DOHH2 (cell line): Measurements from ENCODE around the gene CACNA1D.

Source experiments
- H3F3A ChIP-seq: fragments of 200-600 bp; sonication (generic), shearing (Covaris generic); 2 replicates; pipeline ENCODE4 v1.6.0; 2016; ENCODE audit warnings: antibody characterized with exemption, mild to moderate bottlenecking; ENCODE audit not compliant: control insufficient read depth, insufficient read depth
- H3K27ac ChIP-seq: fragments of 200-600 bp; sonication (generic); 2 replicates; pipeline ENCODE4 v1.5.1; 2014; ENCODE audit warnings: low read depth, mild to moderate bottlenecking, low read length, moderate library complexity
- H3K27me3 ChIP-seq: fragments of 200-600 bp; sonication (generic); 2 replicates; pipeline ENCODE4 v1.6.1; 2014; ENCODE audit warnings: mild to moderate bottlenecking, low read length, mixed read lengths; ENCODE audit not compliant: control insufficient read depth
- H3K36me3 ChIP-seq: fragments of 200-600 bp; sonication (generic); 2 replicates; pipeline ENCODE4 v1.6.1; 2014; ENCODE audit warnings: mild to moderate bottlenecking, low read length, moderate library complexity, mixed read lengths; ENCODE audit not compliant: control insufficient read depth
- H3K4me1 ChIP-seq: fragments of 200-600 bp; sonication (generic); 2 replicates; pipeline ENCODE4 v1.6.1; 2014; ENCODE audit warnings: mild to moderate bottlenecking, low read length, mixed read lengths; ENCODE audit not compliant: control insufficient read depth
- H3K4me2 ChIP-seq: fragments of 200-600 bp; sonication (generic); 2 replicates; pipeline ENCODE4 v1.6.0; 2014; ENCODE audit warnings: mild to moderate bottlenecking, low read length, moderate library complexity
- H3K4me3 ChIP-seq: fragments of 200-600 bp; sonication (generic); 2 replicates; pipeline ENCODE4 v1.5.1; 2014; ENCODE audit warnings: mild to moderate bottlenecking, low read length, mixed read lengths
- H3K79me2 ChIP-seq: fragments of 200-600 bp; sonication (generic); 2 replicates; pipeline ENCODE4 v1.6.1; 2014; ENCODE audit warnings: mild to moderate bottlenecking, low read length, mixed read lengths; ENCODE audit not compliant: control insufficient read depth
- H3K9me2 ChIP-seq: fragments of 200-600 bp; sonication (generic); replicated peaks from 2 replicates; pipeline ENCODE4 v1.6.1; 2014; ENCODE audit warnings: mild to moderate bottlenecking, low read length, mixed read lengths; ENCODE audit not compliant: control insufficient read depth
- H3K9me3 ChIP-seq: fragments of 200-600 bp; sonication (generic); 2 replicates; pipeline ENCODE4 v1.6.1; 2014; ENCODE audit warnings: antibody characterized with exemption, low read length, mixed read lengths; ENCODE audit not compliant: control insufficient read depth, insufficient read depth
- H4K20me1 ChIP-seq: fragments of 200-600 bp; sonication (generic); 2 replicates; pipeline ENCODE4 v1.6.0; 2014; ENCODE audit warnings: low read depth, mild to moderate bottlenecking, antibody characterized with exemption, low read length, moderate library complexity; ENCODE audit not compliant: control insufficient read depth, insufficient read depth
- EZH2phosphoT487 ChIP-seq: fragments of 200-600 bp; sonication (generic); IDR thresholded peaks from 2 replicates; pipeline ENCODE4 v1.6.1; 2017; ENCODE audit warnings: borderline replicate concordance, mild to moderate bottlenecking, antibody characterized with exemption, low read length, moderate library complexity, mixed read lengths
- TF ChIP-seq, protein P1 (sequence below): fragments of 200-600 bp; sonication (generic); IDR thresholded peaks from one replicate; pipeline ENCODE4 v1.5.1; 2014; ENCODE audit warnings: antibody characterized with exemption, mild to moderate bottlenecking, low read depth, low read length; ENCODE audit not compliant: poor library complexity, severe bottlenecking

The CACNA1D gene

DNA sequence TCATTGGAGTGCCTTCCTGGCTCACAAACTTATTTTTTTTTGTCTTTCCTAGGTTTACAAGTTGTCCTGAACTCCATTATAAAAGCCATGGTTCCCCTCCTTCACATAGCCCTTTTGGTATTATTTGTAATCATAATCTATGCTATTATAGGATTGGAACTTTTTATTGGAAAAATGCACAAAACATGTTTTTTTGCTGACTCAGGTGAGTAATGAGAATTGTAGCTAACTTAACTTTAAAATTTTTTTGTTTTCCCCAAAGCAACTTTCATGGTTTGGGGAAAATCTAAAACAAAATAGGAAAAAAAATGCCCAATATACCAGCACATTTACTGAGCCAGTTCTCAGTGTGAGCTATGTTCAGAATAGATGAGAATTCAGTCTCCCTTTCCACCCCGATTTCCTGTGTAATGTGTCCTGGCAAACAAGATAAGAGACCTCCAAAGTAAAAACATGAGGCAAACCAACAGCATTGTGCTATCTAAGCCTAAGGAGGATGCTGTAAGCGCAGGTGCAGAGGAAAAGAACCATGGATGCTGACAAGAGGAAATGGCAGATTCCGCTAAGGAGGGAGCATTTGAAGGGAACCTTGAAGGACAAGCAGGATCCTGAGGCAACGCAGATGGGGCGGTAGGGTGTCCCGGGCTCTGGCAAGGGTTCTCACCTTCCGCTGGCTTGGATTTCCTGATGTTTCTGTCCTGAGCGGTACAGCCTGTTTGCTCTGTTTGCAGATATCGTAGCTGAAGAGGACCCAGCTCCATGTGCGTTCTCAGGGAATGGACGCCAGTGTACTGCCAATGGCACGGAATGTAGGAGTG lies 171.4 kb downstream of the CACNA1D start:
- H3F3A ChIP-seq: no peaks in the 10 kb centered on the region
- no peaks in the 10 kb centered on the region for H4K20me1 ChIP-seq
- H3K4me1 ChIP-seq: no peaks in the 10 kb centered on the region
- H3K4me2 ChIP-seq: no peak overlapping the region
- H3K4me3 ChIP-seq: no peak overlapping the region
- no peaks in the 10 kb centered on the region for H3K9me3 ChIP-seq
- TF ChIP-seq, protein P1, sequence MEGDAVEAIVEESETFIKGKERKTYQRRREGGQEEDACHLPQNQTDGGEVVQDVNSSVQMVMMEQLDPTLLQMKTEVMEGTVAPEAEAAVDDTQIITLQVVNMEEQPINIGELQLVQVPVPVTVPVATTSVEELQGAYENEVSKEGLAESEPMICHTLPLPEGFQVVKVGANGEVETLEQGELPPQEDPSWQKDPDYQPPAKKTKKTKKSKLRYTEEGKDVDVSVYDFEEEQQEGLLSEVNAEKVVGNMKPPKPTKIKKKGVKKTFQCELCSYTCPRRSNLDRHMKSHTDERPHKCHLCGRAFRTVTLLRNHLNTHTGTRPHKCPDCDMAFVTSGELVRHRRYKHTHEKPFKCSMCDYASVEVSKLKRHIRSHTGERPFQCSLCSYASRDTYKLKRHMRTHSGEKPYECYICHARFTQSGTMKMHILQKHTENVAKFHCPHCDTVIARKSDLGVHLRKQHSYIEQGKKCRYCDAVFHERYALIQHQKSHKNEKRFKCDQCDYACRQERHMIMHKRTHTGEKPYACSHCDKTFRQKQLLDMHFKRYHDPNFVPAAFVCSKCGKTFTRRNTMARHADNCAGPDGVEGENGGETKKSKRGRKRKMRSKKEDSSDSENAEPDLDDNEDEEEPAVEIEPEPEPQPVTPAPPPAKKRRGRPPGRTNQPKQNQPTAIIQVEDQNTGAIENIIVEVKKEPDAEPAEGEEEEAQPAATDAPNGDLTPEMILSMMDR: no peak
- TF ChIP-seq EZH2phosphoT487: no peak
- no peaks in the 10 kb centered on the region for H3K9me2 ChIP-seq
- H3K27ac ChIP-seq: no peak overlapping the region
- 0 out of 2 replicates have a peak, but pooled peaks cover 5% of the 10 kb centered on the region for H3K27me3 ChIP-seq
- no peaks in the 10 kb centered on the region for H3K36me3 ChIP-seq
- H3K79me2 ChIP-seq: no peaks in the 10 kb centered on the region

DNA sequence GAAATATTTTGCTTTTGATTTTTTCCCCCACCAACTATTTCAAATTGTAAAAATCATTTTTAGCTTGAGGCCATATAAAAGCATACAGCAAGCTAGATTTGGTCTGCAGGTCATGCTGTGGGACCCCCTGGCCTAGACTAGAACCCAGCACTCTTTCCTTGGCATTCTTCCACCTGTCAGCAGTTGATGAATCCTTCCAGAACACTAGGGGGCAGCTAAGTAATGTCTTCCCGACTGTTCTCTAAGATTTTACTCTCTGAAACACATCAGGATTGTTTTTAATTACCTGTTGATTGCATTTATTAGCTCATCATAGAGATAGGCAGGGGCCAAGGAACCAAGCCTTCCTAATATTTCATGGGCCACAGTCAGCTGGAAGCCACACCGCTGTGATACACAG lies 174.5 kb downstream of the CACNA1D start:
- Histone ChIP-seq H3K36me3 (no peaks in the 10 kb centered on the region), H4K20me1 (no peaks in the 10 kb centered on the region), H3K79me2 (no peaks in the 10 kb centered on the region), H3K9me2 (no peaks in the 10 kb centered on the region), H3K4me3 (no peak overlapping the region), H3K27me3 (peaks cover 8% of the 10 kb centered on the region; the same call in 1 of the 2 replicates), H3K4me1 (no peaks in the 10 kb centered on the region), H3F3A (no peaks in the 10 kb centered on the region), H3K9me3 (no peaks in the 10 kb centered on the region), H3K4me2 (no peak overlapping the region), H3K27ac (no peak overlapping the region)
- TF ChIP-seq, protein P1: peak; percentile 57
- TF ChIP-seq EZH2phosphoT487: no peak

DNA sequence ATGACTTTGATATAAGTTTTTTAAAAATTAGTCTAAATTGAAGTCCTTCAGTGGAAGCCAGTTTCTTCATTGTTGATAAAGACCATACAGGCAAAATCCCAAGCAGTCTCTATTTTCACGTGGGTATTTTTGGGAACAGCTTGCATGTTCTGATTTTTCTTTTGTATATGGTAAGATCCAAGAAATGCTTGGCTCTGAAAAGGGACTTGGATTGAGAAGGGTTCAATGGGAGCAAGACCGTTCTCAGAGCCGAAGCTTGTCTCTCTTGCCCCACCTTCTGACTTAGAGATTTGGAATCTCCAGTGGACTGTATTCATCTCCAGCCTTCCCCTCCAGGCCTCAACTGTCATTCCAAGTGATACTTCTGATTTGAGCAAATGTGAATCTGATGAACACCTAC lies 176.3 kb downstream of the CACNA1D start:
- no peaks in the 10 kb centered on the region for H3K9me2 ChIP-seq
- H3F3A ChIP-seq: no peaks in the 10 kb centered on the region
- no peaks in the 10 kb centered on the region for H3K79me2 ChIP-seq
- H3K27ac ChIP-seq: no peak overlapping the region
- H3K36me3 ChIP-seq: no peaks in the 10 kb centered on the region
- TF ChIP-seq, protein P1: no peak
- no peak for TF ChIP-seq EZH2phosphoT487
- no peaks in the 10 kb centered on the region for H4K20me1 ChIP-seq
- H3K4me2 ChIP-seq: no peak overlapping the region
- H3K4me3 ChIP-seq: no peak overlapping the region
- no peaks in the 10 kb centered on the region for H3K9me3 ChIP-seq
- no peaks in the 10 kb centered on the region for H3K4me1 ChIP-seq
- peaks cover 8% of the 10 kb centered on the region; the same call in 1 of the 2 replicates for H3K27me3 ChIP-seq
